Stimulated activated CD4-positive, alpha-beta T cell treated with anti-CD3 and anti-CD28 coated beads, TNF-alpha, amount 100 ng/mL, for 1 hour (primary cell): ENCODE results near the gene ACOT9.
"Not testable (repeated sequence)": the region's sequence is repeated elsewhere in the genome, so short reads cannot be mapped to it uniquely, and the experiment has no call there.

Source experiments
- DNase-seq, 3 donors: peaks; one replicate each; pipeline ENCODE4 v3.0.0-alpha.2; 2020; ENCODE audit warnings: low read depth in 3 of 3, low spot score in 1 of 3

Gene ACOT9

DNA sequence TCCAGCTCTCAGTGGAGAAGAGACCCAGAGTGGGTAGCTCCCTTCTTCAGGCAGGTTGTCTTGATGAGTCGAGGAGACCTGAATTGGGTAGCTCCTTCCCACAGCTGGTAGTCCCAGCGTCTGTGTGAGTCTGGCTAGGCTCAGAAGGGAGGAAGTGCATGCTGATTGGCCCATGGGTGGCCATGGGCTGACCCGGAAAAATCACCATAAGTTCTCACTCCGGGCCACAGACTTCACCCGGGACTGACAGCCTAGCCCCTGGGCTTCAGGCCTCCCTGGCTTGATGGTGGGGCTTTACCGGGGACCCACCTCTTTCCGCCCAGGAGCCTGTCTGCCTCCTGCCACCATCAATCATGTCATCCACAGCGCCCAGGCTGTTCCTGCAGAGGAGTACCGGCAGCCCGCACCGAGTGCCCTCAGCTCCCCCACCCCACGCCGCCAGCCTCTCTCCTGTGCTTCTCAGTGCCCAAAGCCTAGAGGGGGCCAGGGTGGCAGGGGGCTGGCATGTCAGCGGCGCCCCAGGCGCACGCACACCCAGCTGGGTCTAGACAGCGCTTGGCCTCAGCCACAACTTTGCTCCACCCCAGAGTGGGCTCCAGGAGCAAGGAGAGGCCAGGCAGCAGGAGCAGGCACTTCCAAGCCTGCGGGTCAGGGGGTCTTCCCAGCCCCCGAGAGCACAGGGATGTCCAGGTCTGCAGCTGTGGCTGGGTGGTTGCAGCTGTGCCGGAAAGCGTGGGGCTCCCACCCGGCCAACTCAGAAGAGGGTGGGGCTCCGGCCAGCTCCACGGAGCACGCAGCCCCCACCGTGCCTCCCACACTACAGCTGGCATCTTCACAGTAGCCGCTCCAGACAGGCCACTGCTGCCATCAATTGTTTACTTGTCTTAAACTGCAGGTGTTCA lies 23.8 kb upstream of the ACOT9 start:
- no peak for DNase-seq

DNA sequence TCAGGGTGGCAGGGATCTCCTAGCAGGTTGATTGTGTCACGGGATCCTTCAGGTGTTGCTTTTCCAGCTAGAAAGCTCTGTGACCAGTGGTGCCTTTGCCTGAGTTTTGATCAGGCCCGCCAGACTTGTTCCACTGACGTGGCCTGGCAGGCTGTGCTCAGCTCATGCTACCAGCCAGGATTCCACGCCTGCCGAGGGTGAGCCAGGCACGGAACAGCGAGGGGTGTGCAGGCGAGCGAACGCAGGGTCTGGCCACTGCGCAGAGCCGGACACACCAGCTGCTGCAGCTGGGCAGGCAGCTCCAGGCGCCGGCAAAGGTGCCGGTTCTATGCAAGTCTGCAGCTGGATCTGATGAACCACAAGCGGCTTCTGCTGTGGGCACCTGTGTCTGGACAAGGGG lies 22.8 kb upstream of the ACOT9 start:
- no peak for DNase-seq

DNA sequence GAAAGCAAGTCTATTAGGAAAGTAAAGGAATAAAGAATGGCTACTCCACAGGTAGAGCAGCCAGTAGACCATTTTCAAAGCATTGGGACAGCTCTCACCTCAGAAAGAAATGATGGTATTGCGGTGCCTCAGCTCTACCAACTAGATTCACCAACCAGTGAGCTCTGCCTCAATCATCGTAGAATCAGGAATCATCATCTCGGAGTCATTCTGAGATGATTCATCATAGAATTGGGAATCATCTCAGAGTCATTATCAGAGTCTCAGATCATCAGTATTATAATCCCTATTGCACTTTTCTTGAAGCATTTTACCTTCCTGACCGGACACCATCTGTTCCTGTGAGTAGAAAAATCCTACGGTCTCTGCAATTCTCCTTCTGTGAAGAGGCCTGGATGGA lies 22.4 kb upstream of the ACOT9 start:
- DNase-seq, result no peak

DNA sequence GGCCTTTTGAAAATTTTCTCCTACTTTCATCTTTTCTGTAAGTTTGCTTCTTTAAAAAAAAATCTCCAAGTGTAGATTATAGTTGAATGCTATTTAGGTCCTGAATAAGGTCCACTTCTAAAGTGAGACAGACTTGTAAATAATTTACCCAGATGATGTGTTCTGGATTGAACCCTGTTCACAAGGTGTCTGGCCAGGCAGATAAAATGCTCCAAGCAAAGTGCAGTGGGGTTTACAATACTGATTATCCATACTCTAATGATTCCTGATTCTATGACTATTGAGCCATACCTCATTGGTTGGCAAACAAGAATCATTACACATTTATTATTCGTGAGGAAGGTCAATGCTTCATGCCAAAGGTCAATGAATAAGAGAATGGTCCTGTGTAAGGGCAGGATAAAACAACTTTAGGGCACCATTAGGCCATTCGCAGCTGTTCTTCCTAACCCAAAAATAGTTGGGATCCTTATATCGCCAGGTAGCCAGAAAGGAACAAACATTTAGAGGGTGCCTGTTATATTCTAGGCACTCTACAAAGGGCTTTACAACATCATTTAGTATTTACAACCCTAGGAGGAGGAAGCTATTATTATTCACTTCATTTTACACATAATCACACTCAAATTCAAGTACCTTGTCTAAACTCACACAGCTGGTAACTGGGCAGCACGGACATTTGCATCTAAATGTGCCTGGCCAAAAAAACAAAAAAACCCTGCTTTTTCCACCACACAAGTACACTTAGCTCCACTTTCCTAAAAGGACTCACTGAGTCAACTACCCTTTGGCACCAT lies 21.3 kb upstream of the ACOT9 start:
- no peak for DNase-seq

DNA sequence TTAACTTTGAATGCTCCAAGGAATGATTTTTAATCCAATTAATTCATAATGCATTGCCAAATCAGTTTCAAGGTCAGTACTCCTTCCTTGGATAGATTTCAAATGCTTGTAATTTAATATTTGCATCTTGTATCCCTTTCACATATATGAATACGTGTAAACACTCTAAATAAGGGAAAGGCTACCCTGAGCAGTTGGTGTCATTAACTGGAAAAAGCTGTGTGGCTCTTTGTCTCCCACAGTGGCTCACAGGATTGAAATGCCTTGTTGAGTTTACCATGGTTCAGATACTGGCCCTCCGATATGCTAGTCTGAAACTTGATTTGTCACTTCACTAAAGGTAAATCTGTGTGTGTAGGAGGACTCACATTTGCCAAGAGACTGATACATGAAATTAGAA lies 16.7 kb upstream of the ACOT9 start:
- no peak for DNase-seq

DNA sequence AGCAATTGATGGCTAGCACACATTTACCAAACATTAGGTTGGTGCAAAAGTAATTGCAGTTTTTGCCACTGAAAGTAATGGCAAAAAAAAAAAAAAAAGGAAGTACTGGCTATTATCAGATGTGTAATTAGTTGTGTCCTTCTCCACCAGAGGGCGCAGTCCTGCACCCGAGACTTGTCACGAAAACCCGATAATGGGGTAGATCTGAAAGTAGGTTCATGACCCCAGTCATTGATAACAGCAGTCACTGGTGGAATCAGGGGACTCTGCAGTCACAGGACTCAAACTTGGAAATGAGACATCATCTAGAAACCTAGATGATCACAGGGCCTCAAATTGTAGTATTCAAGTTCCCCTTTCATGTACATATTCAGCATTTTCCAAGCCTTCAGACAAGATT lies 13.1 kb upstream of the ACOT9 start:
- peak in 2 of 3 donors; percentile 24 to 39 for DNase-seq

DNA sequence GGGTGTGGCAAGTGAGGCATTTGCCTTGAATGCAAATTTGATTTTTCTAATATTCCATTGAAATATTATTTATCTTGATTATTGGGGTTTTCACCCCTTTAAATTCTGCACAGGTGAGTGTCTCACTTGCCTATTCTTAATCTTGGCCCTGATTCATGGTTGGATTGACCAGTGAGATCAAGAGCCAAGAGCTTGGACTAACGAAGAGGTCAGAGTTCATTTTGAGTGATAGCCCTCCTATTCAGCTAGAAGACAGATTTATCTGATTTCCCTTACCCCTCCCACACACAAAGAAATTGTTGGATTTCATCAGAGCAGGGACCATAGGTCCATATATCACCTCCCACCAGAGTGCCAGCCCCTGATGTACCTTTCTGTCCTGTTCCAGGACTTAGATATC lies 11.6 kb upstream of the ACOT9 start:
- no peak for DNase-seq

DNA sequence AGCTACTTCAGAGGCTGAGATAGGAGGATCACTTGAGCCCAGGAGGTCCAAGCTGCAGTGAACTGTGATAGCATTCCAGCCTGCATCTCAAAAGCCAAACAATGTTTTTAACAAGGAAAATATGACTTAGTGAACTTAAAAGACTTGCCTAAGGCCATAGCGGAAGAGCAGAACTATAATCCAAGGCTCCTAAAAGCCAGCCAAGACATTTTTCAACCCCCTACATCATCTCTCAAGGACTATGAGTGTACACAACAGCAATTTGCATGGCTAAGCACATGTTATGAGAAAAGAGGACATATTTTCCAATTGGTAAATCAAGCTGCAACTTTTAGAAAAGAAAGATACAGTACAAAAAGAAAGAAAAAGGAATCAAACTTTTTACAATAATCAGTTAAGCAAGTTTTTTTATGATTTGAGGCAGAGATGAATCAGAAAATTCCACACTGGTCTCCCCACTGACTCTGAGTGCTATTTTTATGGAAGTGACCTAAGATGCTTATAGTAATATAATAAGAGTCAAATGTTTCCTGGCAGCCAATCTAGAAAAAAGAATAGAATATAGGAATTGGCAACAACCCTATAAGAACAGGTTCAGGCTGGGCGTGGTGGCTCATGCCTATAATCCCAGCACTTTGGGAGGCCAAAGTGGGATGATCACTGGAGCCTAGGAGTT lies 9.8 kb upstream of the ACOT9 start:
- no peak for DNase-seq

DNA sequence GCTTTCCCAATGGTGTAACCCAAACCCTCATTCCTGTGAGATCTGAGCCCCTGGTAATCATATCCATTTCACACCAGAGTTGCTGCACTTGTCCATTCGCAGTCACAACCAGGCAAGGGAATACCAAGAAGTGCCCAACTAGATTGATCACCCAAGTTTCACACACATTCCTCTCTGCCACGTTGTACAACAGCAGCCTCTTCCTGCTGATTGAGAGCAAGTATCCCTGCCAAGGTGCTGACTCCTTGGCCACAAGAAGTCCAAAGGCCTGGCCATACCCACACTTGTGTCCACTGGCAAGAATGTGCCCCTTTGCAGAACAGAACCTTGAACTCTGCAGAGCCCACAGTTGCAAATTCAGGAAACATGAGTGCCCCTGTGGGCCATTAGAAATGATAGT lies 6.5 kb upstream of the ACOT9 start:
- DNase-seq, result no peak

DNA sequence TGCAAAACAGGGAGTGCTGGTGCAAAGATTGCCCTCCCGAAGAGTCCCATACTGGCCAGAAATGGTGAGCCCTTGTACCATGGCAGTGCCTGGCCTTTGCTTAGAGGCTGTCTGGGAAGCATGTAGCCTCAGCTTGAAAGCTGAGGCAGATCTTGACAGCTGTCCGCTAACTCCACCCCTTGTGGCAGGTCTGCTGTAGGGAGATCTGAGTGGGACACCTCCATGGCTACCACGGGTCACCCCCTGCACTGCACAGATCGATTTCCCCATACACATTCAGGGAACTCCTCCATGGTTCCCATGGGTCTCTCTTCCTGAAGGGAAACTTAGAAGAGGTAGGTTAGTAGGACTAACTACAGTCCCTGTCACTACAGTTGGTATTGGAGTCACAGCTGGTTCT lies 6.1 kb upstream of the ACOT9 start:
- no peak for DNase-seq

DNA sequence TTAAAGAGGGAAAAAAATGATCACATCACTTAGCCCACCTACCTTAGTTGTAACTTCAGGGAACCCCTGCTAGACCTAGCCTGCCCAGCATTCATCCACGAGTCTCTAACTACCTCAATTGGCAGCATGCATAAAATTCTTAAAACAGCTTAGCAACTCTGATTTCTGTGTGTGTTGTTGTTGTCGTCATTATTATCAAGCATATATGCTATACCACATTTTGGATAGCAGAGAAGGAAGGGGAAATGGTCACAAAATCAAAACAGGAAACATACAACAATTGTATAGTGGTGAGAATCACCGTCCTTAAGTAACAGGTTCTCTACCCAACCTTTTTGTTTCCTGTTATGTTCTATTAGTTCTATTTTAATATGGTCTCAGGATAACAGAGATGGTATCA lies 2.7 kb upstream of the ACOT9 start:
- DNase-seq, result no peak

DNA sequence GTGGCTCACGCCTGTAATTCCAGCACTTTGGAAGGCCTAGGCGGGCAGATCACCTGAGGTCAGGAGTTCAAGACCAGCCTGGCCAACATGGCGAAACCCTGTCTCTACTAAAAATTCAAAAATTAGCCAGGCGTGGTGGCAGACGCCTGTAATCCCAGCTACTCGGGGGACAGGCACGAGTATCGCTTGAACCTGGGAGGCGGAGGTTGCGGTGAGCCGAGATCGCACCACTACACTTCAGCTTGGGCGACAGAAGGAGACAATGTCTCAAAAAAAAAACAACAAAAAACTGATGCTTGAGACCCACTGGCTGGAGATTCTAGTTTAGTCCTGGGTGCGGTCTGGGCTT lies 521 bp upstream of the ACOT9 start:
- not testable (repeated sequence) for DNase-seq

DNA sequence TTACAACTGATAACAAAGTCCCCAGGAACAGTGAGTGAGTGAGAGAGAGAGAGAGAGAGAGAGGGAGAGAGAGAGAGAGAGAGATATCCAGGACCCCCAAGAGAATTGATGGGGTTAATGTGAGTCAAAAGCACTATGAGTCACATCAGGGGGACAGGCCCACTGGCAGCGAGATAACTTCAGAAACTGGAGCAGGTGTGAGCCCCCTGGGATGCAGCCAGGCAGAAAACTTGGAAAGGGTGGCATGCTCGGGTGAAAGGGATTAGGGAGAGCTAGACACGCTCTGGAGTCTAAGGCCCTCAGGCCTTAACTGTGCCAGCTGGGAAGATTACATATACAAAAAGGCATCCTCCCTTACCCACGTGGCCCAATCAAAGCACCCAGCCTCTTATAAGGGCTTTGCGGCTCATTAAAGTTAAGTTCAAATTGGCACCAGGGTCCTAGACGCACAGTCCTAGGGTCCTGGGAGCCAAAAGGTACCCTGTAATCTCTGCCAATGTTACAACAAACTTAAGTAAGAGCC lies 841 bp downstream of the ACOT9 start:
- DNase-seq, result no peak

DNA sequence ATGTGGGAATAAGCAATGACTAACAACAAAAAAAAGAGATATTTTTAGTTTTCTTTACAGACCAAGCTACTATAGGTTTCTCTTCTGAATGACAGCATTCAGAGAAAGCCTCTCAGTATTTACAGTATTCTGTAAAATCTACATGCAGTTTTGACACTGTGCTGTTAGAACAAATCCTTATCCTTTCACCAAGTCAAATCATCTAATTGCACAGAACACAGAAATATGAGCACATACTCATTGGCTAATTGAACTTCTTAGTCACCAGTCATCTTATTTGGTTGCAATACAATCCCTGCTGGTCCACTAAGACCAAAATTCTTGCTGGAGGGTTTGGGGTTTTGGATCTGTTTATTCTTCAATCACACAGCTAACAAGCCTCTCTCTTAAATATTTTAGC lies 5.7 kb downstream of the ACOT9 start:
- DNase-seq, result no peak

DNA sequence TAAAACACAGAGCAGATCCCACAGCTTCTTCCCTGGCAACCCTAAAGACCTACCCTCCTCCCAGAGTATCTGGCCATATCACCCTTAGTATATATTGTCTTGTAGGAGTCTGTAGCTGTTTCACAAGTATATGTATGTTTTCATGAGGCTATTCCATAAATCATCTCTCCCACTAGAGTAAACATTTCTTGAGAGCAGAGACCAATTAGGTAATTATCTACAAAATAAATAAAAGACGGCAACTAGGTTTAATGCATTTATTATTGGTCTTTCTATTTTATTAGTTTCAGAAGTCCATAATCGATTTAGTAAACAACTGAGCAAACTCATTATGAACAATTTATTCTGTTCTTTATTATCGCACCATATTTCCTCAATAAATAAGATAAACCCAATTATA lies 7.0 kb downstream of the ACOT9 start:
- no peak for DNase-seq

DNA sequence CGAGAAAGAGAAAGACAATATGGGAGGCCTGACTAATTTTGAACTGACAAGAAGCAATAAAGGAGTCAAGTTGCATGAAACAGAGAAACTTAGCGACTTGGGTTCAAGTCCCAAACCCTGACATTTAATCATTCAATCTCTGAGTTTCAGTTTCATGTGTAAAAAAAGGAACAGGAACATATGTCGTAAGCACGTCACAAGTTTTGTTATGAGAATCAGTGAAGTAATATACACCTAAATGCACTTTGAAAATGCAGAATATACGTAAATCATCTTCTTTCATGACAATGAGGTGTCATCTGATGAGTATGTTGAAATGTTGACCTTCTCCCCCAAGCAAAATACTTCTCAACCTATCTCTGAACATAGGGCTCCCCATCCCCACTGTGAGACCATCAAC lies 10.4 kb downstream of the ACOT9 start:
- DNase-seq, result no peak

DNA sequence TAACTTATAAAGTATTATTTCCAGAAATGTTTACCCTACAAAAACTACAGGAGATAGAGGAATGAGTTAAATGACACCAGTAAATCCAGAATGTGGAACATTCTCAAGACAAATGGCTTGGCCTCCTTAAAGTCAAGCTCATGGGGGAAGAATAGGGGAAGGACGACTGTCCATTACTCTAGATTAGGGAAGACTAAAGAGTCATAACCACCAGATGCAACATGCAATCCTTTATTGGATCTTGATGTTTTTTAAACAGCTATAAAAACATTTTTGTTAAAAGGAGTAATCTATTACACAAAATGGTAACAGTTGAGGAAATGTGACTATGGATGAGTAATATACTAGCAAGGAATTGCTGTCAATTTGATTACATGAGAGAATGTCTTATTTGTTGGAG lies 11.1 kb downstream of the ACOT9 start:
- DNase-seq, result no peak

DNA sequence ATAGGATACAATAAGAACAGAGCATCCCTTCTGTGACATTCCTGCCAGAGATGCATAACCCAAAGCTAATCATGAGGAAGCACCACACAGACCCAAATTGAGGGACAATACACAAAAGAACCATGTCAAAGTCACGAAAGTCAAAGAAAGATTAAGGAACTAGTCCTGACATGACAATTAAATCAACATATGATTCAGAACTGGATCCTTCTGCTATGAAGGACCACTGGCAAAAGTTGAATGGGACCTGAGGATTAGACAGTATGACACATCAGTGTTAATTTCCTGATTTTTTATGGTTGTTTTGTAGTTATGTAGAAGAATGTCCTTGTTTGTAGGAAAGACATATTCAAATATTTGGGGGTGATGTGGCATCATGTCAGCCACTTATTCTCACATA lies 13.9 kb downstream of the ACOT9 start:
- DNase-seq, result no peak

DNA sequence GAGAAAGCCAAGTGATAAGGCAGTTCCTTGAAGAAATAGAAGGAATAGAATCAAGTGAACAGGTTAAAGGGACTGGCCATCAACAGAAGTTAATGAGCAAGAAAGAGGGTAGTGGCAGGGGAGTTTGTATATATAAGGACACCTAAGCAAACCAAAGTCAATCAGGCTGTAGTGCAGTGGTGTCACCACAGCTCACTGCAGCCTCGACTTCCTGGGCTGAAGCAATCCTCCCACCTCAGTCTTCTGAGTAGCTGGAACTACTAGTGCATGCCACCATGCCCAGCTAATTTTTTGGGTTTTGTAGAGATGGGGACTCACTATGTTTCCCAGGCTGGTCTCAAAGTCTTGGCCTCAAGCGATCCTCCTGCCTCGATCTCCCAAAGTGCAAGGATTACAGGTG lies 15.9 kb downstream of the ACOT9 start:
- no peak for DNase-seq

DNA sequence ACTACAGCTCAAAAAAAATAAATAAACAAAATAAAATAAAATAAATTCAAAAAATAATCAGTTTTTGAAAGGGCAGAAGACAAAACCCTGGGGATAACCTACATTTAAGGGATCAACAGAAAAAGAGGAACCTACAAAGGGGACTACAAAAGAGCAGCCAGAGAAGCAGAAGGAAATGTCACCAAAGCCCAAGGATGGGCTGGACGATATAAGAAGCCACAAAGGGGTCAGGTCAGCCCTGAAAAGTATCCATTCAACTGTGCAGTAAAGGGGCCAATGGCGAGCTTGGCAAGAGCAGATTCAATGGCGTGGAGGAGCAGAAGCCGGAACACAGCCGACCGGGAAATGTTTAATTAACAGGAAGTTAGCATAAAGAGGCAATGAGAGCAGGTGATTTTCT lies 16.9 kb downstream of the ACOT9 start:
- no peak for DNase-seq

DNA sequence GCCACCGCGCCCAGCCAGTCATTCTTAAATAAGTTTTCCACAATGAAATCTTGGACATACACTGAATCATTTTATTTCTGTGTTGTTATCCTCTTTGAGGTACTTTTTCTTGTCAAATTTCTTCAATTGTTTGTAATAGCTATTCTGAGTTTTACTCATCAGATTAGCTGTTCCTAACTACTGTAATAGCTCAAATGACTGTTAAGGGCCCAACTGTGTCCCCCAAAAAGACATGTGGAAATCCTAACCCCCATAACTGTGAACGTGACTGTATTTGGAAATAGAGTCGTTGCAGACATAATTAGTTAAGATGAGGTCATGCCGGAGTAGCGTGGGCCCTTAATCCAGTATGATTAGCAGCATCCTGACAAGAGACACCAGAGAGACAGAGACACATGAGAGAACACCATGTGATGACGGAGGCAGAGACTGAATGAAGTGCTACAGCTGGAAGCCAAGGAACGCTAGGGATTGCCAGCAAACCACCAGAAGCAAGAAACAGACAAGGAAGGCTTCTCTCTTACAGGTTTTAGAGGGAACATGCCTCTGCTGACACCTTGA lies 22.9 kb downstream of the ACOT9 start:
- no peak for DNase-seq

DNA sequence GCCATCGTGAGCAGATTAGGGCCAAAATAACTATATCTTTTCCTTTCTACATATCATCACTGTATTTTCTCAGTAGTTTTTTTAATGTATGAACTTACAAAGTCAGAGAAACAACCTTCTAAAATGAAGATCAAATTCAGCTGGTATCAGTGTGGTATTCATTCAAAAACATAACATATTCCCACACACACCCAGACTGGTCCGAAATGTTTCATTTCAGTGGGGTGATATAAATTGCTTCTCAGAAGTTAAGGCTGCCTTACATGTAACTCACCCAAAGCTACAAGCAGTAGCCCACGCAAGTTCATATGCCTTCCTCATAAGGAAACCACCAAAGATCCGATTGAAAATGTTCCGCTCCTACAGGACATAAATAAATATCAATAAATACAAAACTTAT lies 37.8 kb downstream of the ACOT9 start:
- no peak for DNase-seq
